ENCODE data around the gene NVL. TPM values are rescaled to one million over a fixed set of nuclear protein-coding genes. Genes with fewer than 3 reads are reported as not detected.

Gene NVL
- total and polyA plus RNA-seq, 2 experiments from 2014 or later = 24.0 to 32.7 TPM

- DNase-seq (ENCODE audit: low read depth in 1 of 2, low spot score in 1 of 2) = no peak
- no peak overlapping the region for H3K27ac ChIP-seq
These were observed 40.6 kb downstream of the NVL start for GRCh38 chr1:224289396-224289795.

GRCh38 chr1:224287714-224288113 lies 42.3 kb downstream of the NVL start:
- peaks cover 2% of the 10 kb centered on the region for H3K4me1 ChIP-seq (ENCODE audit: low read depth)
- H3K9me3 ChIP-seq (ENCODE audit: low read depth) = no peaks in the 10 kb centered on the region
- no peak overlapping the region for H3K4me3 ChIP-seq
- no peak overlapping the region for H3K27ac ChIP-seq
- H3K36me3 ChIP-seq = peaks cover 34% of the 10 kb centered on the region
- H3K27me3 ChIP-seq = no peaks in the 10 kb centered on the region
- no peak for TF ChIP-seq CTCF (IDR thresholded peaks at IDR 0.05; ENCODE audit: low read depth, low read length)
- no peak for DNase-seq (ENCODE audit: low read depth in 1 of 2, low spot score in 1 of 2)

More at GRCh38 chr1:224289396-224289795, 40.6 kb downstream of the NVL start:
- no peaks in the 10 kb centered on the region for H3K27me3 ChIP-seq
- no peak overlapping the region for H3K4me3 ChIP-seq
- H3K36me3 ChIP-seq = peaks cover 46% of the 10 kb centered on the region
- no peaks in the 10 kb centered on the region for H3K9me3 ChIP-seq (ENCODE audit: low read depth)
- H3K4me1 ChIP-seq (ENCODE audit: low read depth) = no peaks in the 10 kb centered on the region
- no peak for TF ChIP-seq CTCF (IDR thresholded peaks at IDR 0.05; ENCODE audit: low read depth, low read length)

- peaks cover 4% of the 10 kb centered on the region for H3K4me1 ChIP-seq (ENCODE audit: low read depth)
- H3K4me3 ChIP-seq = no peak overlapping the region
- DNase-seq (ENCODE audit: low read depth in 1 of 2, low spot score in 1 of 2) = no peak
- no peak overlapping the region for H3K27ac ChIP-seq
- H3K36me3 ChIP-seq = peaks cover 27% of the 10 kb centered on the region
- H3K27me3 ChIP-seq = no peaks in the 10 kb centered on the region
- no peaks in the 10 kb centered on the region for H3K9me3 ChIP-seq (ENCODE audit: low read depth)
- no peak for TF ChIP-seq CTCF (IDR thresholded peaks at IDR 0.05; ENCODE audit: low read depth, low read length)
These were observed 47.8 kb downstream of the NVL start for GRCh38 chr1:224282140-224282539.

GRCh38 chr1:224276771-224277487 lies 53.0 kb downstream of the NVL start:
- no peaks in the 10 kb centered on the region for H3K9me3 ChIP-seq (ENCODE audit: low read depth)
- H3K27me3 ChIP-seq = no peaks in the 10 kb centered on the region
- H3K4me1 ChIP-seq (ENCODE audit: low read depth) = no peaks in the 10 kb centered on the region
- H3K4me3 ChIP-seq = no peak overlapping the region
- H3K36me3 ChIP-seq = peaks cover 24% of the 10 kb centered on the region
- no peak overlapping the region for H3K27ac ChIP-seq
- no peak for TF ChIP-seq CTCF (IDR thresholded peaks at IDR 0.05; ENCODE audit: low read depth, low read length)
- no peak for DNase-seq (ENCODE audit: low read depth in 1 of 2, low spot score in 1 of 2)

- no peaks in the 10 kb centered on the region for H3K27me3 ChIP-seq
- H3K9me3 ChIP-seq (ENCODE audit: low read depth) = no peaks in the 10 kb centered on the region
- no peak overlapping the region for H3K27ac ChIP-seq
- TF ChIP-seq CTCF (IDR thresholded peaks at IDR 0.05; ENCODE audit: low read depth, low read length) = no peak
- DNase-seq (ENCODE audit: low read depth in 1 of 2, low spot score in 1 of 2) = no peak
- H3K36me3 ChIP-seq = peaks cover 17% of the 10 kb centered on the region
- no peaks in the 10 kb centered on the region for H3K4me1 ChIP-seq (ENCODE audit: low read depth)
- H3K4me3 ChIP-seq = no peak overlapping the region
These were observed 54.9 kb downstream of the NVL start for GRCh38 chr1:224274970-224275626.
